Endometrial microvascular endothelial cells (primary cell): ENCODE results near the gene MSL3. TPM values are rescaled to one million over a fixed set of nuclear protein-coding genes. Genes with fewer than 3 reads are reported as not detected.

Source experiments
- in situ Hi-C: cut with HindIII; loops from 2 replicates; pipeline ENCODE4 v1.10.0; 2017; ENCODE audit warnings: low sequenced_read_pairs, low pct_unique_long_range_greater_than_20kb; ENCODE audit errors: inconsistent ontology term
- total RNA-seq: library from RNA; depleted of rRNA; stranded (reverse); fragments of >200 nt; gene quantifications from one replicate; pipeline ENCODE4 v1.2.3, GENCODE V29; 2015; ENCODE audit errors: inconsistent ontology term

Gene MSL3
- total RNA-seq, 1 donor from 2014 or later, result 40.7 TPM

- in situ Hi-C loops, result no loop called here
These were observed 35.7 kb downstream of the MSL3 start for GRCh38 chrX:11793734-11794133.

GRCh38 chrX:11813341-11813740 lies 55.3 kb downstream of the MSL3 start:
- in situ Hi-C loops, result no loop called here

Other genes starting within 250 kb of the MSL3 start
- 1.4 TPM for gene ARHGAP6, start 92.3 kb upstream of the MSL3 start, total RNA-seq